GM19372 (cell line): Measurements from ENCODE around the gene SPAAR.
"Not testable (repeated sequence)": the region's sequence is repeated elsewhere in the genome, so short reads cannot be mapped to it uniquely, and the experiment has no call there.

Source experiments
- ATAC-seq: cut with Tn5 transposase; IDR thresholded peaks from one replicate; pipeline ENCODE4 v1.9.1; 2021; ENCODE audit warnings: mild to moderate bottlenecking, low read depth, moderate library complexity; ENCODE audit not compliant: unreplicated experiment

SPAAR gene

GRCh38 chr9:35903049-35903448 is 6.2 kb upstream of the SPAAR start:
- no peak for ATAC-seq

DNA sequence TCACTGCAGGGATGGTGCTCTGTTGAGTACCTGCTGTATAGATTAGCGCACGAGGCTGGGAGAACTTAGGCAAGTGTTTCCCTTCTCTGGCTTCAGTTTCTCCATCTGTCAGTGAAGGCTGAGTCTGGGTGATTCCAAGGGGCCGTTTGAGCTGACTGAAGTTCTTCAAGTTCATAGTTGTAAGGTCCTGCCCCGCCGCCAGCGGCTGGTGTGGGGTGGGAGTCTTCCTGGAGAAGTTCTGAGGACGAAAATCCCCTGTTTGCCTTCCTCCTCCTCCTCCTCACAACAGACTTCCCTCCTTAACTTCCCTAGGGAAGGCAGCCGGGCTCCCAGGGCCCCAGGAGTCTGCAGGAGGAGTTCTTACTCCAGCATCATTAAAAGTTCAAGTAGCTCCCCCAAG is 5.0 kb upstream of the SPAAR start:
- no peak for ATAC-seq

GRCh38 chr9:35905051-35905781 is 4.1 kb upstream of the SPAAR start:
- ATAC-seq, result no peak

- ATAC-seq, result no peak
Measured at GRCh38 chr9:35905912-35906679, 3.2 kb upstream of the SPAAR start, which contains the start of gene HRCT1. TSS of gene HRCT1 (plus strand) at chr9:35906202. CDS start at chr9:35906288, 86 bp downstream.

DNA sequence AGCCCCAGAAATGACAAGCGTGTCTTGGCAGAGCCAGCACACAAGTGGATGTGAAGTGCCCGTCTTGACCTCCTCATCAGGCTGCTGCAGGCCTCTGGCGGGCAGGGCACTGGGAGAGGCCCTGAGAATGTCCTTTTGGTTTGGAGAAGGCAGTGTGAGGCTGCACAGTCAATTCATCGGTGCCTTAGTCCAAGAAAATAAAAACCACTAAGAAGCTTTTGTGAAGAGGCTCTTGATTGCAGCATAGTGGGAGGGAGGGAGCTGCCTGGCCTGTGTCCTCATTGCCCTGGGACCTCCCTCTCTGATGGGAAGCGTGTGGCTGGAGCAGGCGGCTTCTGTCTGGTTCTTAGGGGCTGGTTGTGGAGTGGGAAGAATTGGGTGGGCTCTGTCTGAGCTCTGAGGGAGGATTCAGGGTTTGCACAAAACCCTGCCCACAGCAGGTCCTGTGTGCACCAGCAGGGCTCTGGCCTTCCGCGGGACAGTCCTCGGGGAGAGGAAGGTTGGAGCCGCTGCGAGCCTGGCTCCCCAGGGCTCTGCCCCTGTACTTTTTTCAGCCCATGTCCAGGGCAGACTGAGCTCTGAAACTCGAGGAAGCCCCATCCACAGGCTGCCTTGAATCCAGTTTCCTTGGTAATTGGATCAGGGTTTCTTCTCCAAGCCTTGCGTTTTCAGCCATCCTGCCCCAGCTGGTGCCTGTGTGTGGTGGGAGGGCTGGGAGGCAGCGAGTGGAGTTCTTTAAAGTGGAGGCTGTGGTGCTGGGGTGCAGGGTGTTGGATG is 2.2 kb upstream of the SPAAR start:
- ATAC-seq, result no peak

DNA sequence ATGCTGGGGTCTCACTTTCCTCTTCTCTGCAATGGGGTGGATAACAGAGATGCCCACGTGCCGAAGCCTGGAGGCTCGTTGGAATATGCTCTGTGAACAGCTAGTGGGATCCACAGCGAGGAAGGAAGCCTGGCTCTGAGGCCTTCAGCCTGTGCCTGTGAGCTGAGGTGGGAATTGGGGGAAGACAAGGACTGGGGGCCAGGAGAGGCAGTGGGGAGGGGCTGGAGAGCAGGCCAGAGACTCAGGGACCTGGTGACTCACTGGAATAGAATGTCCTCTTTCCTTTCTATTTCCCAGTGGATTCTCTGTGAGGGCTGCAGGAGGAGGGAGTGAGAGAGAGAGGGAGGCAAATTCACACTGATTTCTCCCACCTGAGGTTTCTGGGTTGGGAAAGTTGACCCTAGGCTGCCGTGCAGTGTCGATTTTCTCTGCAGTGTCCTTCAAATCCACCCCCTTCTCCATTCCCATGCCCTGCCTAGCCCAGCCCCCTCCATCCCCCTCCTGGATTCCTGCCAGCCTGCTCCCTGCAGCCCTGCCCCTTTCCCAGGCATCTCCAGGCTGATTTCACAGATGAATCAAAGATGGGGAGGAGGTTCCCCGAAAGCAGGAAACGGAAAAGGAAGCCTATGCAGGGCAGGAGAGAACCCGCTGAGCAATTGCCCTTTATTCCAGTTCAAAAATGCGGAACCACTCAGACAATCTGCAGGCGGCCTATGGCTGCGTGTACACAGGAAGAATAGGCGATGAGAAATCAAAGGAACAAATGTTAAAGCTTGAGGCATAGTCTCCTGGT is 1.4 kb upstream of the SPAAR start:
- ATAC-seq, result no peak

DNA sequence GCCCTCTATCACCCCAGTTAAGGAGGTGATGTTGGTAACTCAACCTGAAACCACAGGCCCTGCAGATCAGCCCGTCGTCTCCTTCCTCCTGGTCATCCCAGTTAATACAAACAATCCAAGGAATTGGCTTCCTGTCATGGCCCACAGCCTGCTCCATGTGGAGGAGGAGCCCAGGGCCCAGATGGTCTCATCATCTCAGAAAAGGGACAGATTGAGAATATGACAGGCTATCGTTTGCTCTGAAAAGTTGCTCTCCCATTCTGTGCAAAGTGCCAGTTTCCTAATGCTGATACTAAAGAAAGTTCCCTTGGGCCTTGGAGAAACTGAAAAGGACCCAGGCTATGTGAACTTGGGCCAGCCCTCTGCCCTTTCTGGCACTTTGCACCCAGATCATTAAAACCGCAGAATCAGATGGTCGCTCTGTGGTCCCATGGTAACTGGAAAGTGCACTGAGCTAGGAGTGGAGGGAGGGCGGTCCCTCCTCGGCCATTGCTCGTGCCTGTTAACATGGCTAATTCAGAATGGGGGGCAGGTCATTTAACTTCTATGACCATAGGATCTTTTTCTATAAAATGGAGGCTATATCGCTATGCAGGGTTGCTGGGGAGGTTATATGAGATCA is 675 bp upstream of the SPAAR start:
- ATAC-seq, result no peak

- no peak for ATAC-seq
Measured at GRCh38 chr9:35909687-35910612, 660 bp downstream of the SPAAR start.

GRCh38 chr9:35910613-35911359 is 1.5 kb downstream of the SPAAR start:
- ATAC-seq, result no peak

- no peak for ATAC-seq
Measured at GRCh38 chr9:35911690-35912089, 2.4 kb downstream of the SPAAR start.

DNA sequence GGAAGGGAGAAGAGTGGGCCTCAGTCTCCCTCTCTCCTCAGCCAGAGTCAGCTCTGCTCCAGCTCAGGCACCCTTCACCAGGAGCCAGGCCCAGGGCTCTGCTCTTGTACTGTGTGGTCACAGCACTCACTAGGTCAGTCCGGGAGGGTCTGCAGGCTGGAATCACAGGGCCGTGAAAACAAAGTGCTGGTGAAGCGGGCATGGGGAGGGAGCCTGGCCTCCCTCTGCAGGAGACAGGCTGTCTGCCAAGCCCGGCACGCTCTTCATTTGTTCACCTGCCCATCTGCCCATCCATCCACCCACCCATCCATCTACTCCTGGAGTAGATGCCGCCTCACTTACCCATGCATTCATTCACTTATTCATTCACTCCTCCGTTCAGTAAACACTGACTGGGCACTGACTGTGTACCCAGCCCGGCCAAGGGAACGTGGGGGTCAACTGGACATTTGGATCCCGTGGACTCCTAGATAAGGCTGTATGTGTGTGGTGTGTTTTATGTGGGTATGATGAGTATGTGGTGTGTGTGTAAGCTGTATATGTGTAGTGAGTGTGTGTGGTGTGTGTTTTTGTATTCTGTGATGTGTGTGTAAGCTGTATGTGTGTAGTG is 3.6 kb downstream of the SPAAR start:
- ATAC-seq, result no peak

- ATAC-seq, result not testable (repeated sequence)
Measured at GRCh38 chr9:35913429-35913828, 4.1 kb downstream of the SPAAR start.

DNA sequence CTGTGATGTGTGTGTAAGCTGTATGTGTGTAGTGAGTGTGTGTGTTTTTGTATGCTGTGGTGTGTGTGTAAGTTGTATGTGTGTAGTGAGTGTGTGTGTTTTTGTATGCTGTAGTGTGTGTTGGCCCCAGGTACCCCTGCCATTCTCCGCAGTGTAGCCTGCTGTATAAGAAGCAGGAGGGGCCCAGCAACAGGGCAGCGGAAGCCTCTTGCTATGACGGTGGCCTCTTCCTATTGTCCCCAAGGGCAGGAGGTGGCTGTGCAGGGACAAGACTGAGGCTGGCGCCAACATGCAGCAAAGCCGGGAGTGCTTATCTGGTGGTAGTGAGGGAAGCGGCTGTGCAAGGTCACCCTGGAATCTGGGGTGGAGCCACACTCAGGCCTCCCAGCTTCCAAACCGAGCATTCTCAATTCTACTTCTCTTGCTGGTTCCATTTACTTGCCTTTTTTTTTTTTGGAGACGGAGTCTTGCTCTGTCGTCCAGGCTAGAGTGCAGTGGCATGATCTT is 5.1 kb downstream of the SPAAR start:
- no peak for ATAC-seq

- no peak for ATAC-seq
Measured at GRCh38 chr9:35915681-35916294, 6.5 kb downstream of the SPAAR start.

DNA sequence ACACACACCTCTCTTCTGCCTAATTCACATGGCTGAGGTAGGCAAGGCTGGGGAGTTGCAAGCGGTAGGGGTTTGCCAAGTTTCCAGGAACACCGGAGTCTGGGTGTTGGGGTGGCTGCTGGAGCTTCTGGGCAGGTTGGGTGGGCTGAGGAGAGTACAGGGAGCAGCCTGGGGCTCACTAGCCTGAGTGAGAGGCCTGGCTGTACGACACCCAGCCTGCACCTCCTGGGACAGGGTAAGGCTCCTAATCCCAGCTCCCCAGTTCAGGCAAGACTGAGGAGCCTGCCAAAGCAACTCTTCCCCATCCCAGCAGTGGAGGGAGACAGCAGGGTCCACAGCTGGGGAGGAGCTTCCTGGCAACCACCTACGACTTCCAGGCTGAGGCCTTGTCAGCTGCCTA is 8.0 kb downstream of the SPAAR start:
- ATAC-seq, result no peak

GRCh38 chr9:35918780-35919179 is 9.5 kb downstream of the SPAAR start:
- no peak for ATAC-seq
